Endodermal cell (in vitro differentiated cells): ENCODE data around the gene PLEKHM1. TPM values are rescaled to one million over a fixed set of nuclear protein-coding genes. Genes with fewer than 3 reads are reported as not detected.

Source experiments
- DNase-seq: peaks from one replicate; pipeline ENCODE4 v3.0.0-alpha.2; 2017
- H3K27ac ChIP-seq: 2 replicates; pipeline ENCODE4 v1.5.1; 2013; ENCODE audit warnings: mild to moderate bottlenecking, low read depth, low read length, moderate library complexity
- H3K27me3 ChIP-seq: 2 replicates; pipeline ENCODE4 v1.6.1; 2013; ENCODE audit warnings: mild to moderate bottlenecking, low read length, moderate library complexity; ENCODE audit not compliant: insufficient read depth, control insufficient read depth, poor library complexity, severe bottlenecking
- H3K36me3 ChIP-seq: 2 replicates; pipeline ENCODE4 v1.7.0; 2013; ENCODE audit warnings: mild to moderate bottlenecking, low read length, moderate library complexity; ENCODE audit not compliant: control insufficient read depth, insufficient read depth
- H3K4me1 ChIP-seq: one replicate; pipeline ENCODE4 v1.7.0; 2013; ENCODE audit warnings: low read length; ENCODE audit not compliant: control insufficient read depth, insufficient read depth
- H3K4me3 ChIP-seq: 2 replicates; pipeline ENCODE4 v1.5.1; 2013; ENCODE audit warnings: mild to moderate bottlenecking, low read length, moderate library complexity
- H3K9ac ChIP-seq: 2 replicates; pipeline ENCODE4 v1.6.1; 2013; ENCODE audit warnings: mild to moderate bottlenecking, low read length, moderate library complexity; ENCODE audit not compliant: poor library complexity, severe bottlenecking; ENCODE audit errors: extremely low read depth
- H3K9me3 ChIP-seq: 2 replicates; pipeline ENCODE4 v1.6.1; 2013; ENCODE audit warnings: mild to moderate bottlenecking, low read length, moderate library complexity; ENCODE audit not compliant: control insufficient read depth
- H3K27ac Mint-ChIP-seq: 2 replicates; pipeline ENCODE4 v1.8.0; 2020; ENCODE audit warnings: mixed read lengths
- H3K27me3 Mint-ChIP-seq: 2 replicates; pipeline ENCODE4 v1.8.0; 2021; ENCODE audit warnings: mild to moderate bottlenecking, mixed read lengths; ENCODE audit not compliant: insufficient read depth
- H3K36me3 Mint-ChIP-seq: 2 replicates; pipeline ENCODE4 v1.8.0; 2020; ENCODE audit warnings: low read depth, mixed read lengths
- H3K4me1 Mint-ChIP-seq: 2 replicates; pipeline ENCODE4 v1.8.0; 2020; ENCODE audit warnings: mixed read lengths
- H3K4me3 Mint-ChIP-seq: 2 replicates; pipeline ENCODE4 v1.8.0; 2020; ENCODE audit warnings: mild to moderate bottlenecking, moderate library complexity, mixed read lengths
- H3K9me3 Mint-ChIP-seq: 2 replicates; pipeline ENCODE4 v1.8.0; 2020; ENCODE audit warnings: mild to moderate bottlenecking, mixed read lengths
- WGBS, 2 experiments: methylation state at CpG; one replicate each; pipeline versions ENCODE4 v1.1.5 to v1.1.7; 2013; ENCODE audit warnings: missing lambda C conversion rate in 2 of 2, mixed read lengths in 1 of 2; ENCODE audit not compliant: insufficient coverage in 1 of 2, insufficient read length in 1 of 2; 5-methylcytosine and 5-hydroxymethylcytosine counted together
- total RNA-seq, 2 donors: library from RNA; stranded (reverse); fragmentation: NEBNext Ultra II Directional in 1 of 2; extraction: Animal tissue kit (Norgen Biotek cat#: 25700) in 1 of 2; gene quantifications; 2 replicates in 1 of 2; 3 replicates in 1 of 2; pipeline ENCODE4 v1.2.1, GENCODE V29; 2021
- TF ChIP-seq, protein P1 (sequence below): fragments of 200-600 bp; sonication (generic); conservative IDR thresholded peaks from 2 replicates; pipeline ENCODE4 v1.5.0; 2021; ENCODE audit warnings: antibody characterized with exemption, mild to moderate bottlenecking

PLEKHM1 gene
- total RNA-seq, 2 donors from 2014 or later, result 18.4 to 29.8 TPM

DNA sequence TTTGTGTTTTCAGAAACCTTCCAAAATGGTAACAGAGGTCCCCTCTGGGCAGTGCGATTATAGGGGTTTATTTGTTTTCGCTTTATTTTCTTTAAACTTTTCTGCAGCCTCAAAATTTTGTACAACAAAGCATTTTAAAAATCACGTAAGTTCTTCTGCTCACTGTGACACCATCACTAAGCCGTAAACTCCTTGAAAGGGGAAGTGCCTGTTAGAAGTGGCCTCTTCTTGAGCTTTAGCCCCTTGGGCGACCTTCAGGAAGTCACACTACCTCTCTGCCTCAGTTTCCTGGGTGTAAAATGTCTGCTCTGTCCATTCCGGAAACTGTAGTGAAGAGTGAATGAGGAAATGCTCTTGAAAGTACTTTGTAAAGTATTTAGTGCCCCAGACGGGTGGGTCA lies 84.4 kb downstream of the PLEKHM1 start:
- peak; percentile 50 for DNase-seq
- no peaks in the 10 kb centered on the region for H3K36me3 ChIP-seq
- no peak overlapping the region for H3K27ac ChIP-seq
- Mint-ChIP-seq H3K4me3 (peak overlapping the region; percentile 55), H3K4me1 (peaks cover 30% of the 10 kb centered on the region), H3K36me3 (peaks cover 5% of the 10 kb centered on the region), H3K9me3 (no peaks in the 10 kb centered on the region), H3K27ac (peak overlapping the region; percentile 60), H3K27me3 (peaks cover 2% of the 10 kb centered on the region)
- WGBS, 2 experiments, result 88 to 92% methylated on average over 5 to 6 of the region's 7 CpGs
- no peak overlapping the region for H3K9ac ChIP-seq
- H3K4me3 ChIP-seq, result peak overlapping the region; percentile 68
- peaks cover 18% of the 10 kb centered on the region for H3K4me1 ChIP-seq
- TF ChIP-seq, protein P1, sequence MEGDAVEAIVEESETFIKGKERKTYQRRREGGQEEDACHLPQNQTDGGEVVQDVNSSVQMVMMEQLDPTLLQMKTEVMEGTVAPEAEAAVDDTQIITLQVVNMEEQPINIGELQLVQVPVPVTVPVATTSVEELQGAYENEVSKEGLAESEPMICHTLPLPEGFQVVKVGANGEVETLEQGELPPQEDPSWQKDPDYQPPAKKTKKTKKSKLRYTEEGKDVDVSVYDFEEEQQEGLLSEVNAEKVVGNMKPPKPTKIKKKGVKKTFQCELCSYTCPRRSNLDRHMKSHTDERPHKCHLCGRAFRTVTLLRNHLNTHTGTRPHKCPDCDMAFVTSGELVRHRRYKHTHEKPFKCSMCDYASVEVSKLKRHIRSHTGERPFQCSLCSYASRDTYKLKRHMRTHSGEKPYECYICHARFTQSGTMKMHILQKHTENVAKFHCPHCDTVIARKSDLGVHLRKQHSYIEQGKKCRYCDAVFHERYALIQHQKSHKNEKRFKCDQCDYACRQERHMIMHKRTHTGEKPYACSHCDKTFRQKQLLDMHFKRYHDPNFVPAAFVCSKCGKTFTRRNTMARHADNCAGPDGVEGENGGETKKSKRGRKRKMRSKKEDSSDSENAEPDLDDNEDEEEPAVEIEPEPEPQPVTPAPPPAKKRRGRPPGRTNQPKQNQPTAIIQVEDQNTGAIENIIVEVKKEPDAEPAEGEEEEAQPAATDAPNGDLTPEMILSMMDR, result no peak
- H3K27me3 ChIP-seq, result no peaks in the 10 kb centered on the region
- H3K9me3 ChIP-seq, result no peaks in the 10 kb centered on the region

DNA sequence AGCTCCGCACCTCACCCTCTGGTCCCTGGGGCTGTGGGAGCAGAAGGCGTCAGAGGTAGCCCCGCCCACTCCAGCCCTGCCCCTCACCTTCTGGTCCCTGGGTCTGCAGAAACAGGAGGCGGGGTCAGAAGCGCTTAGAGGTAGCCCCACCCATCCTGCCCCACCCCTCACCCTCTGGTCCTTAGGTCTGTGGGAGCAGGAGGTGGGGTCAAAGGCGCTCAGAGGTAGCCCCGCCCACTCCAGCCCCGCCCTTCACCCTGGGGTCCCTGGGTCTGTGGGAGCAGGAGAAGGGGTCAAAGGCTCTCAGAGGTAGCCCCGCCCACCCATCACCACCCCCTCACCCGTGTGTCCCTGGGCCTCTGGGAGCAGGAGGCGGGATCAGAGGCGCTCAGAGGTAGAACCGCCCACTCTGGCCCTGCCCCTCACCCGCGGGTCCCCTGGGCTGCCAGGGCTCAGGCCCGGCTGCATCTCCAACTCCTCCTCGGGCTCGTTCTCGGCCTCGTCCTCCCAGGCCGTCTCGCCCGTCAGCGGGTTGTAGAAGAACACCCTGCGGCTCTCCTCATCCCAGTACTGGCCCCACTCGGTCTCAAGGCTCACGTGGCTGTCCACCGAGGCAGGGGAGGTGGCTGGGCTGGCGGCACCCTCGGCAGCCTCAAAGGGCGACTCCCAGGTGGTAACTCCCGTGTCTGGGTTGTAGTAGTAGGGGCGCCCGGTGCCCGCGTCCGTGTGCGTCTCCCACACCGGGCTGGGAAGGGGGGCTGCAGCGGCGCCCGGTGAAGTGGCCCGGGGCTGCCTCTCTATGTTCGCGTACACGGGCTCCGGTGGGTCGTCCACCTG lies 85.1 kb downstream of the PLEKHM1 start:
- H3K4me3 Mint-ChIP-seq, result peak overlapping the region; percentile 55
- H3K27me3 Mint-ChIP-seq, result peaks cover 2% of the 10 kb centered on the region
- Histone ChIP-seq H3K36me3 (no peaks in the 10 kb centered on the region), H3K9ac (no peak overlapping the region), H3K4me1 (peaks cover 18% of the 10 kb centered on the region), H3K4me3 (peak overlapping the region; percentile 68), H3K27ac (no peak overlapping the region), H3K9me3 (no peaks in the 10 kb centered on the region), H3K27me3 (no peaks in the 10 kb centered on the region)
- WGBS, 2 experiments, result 29 to 46% methylated on average over 14 to 46 of the region's 48 CpGs
- H3K9me3 Mint-ChIP-seq, result no peaks in the 10 kb centered on the region
- H3K4me1 Mint-ChIP-seq, result peaks cover 23% of the 10 kb centered on the region
- peak; percentile 100 for DNase-seq
- TF ChIP-seq, protein P1, result no peak
- H3K27ac Mint-ChIP-seq, result peak overlapping the region; percentile 84
- H3K36me3 Mint-ChIP-seq, result peaks cover 5% of the 10 kb centered on the region

DNA sequence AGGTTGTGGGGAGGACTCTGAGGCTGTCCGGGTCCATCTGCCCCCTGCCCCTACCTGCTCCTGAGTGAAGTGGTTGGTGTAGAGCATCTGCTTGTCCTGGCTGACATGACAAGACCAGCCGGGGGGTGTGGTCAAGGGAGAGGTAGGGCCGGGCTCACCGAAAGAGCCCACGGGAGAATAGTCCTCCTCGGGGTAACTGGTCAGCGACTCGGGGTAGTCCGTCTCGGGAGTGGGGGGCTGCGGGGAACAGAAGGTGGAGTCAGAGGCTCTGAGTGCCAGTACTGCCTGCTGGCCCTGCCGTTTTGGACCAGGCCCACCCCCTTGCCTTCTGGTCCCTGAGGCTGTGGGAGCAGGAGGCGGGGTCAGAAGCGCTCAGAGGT lies 85.7 kb downstream of the PLEKHM1 start:
- TF ChIP-seq, protein P1, result no peak
- Mint-ChIP-seq H3K4me1 (peaks cover 23% of the 10 kb centered on the region), H3K36me3 (peaks cover 9% of the 10 kb centered on the region), H3K27ac (peak overlapping the region; percentile 84), H3K4me3 (no peak overlapping the region), H3K9me3 (no peaks in the 10 kb centered on the region), H3K27me3 (peaks cover 2% of the 10 kb centered on the region)
- Histone ChIP-seq H3K36me3 (no peaks in the 10 kb centered on the region), H3K4me1 (peaks cover 18% of the 10 kb centered on the region), H3K27me3 (no peaks in the 10 kb centered on the region), H3K4me3 (no peak overlapping the region), H3K9ac (no peak overlapping the region), H3K9me3 (no peaks in the 10 kb centered on the region), H3K27ac (no peak overlapping the region)
- DNase-seq, result no peak
- WGBS, 2 experiments, result 68 to 71% methylated on average over 6 to 14 of the region's 14 CpGs
